SIG-M5 treated with dmso at 0.1 percent for 504 hours (cell line): ENCODE results near the gene CRP.
"Not testable (repeated sequence)": the region's sequence is repeated elsewhere in the genome, so short reads cannot be mapped to it uniquely, and the experiment has no call there.

ENCODE experiments used
- DNase-seq: peaks from one replicate; lab custom pipeline; 2025; ENCODE audit not compliant: unreplicated experiment; lab: John Stamatoyannopoulos, UW

CRP gene

DNA sequence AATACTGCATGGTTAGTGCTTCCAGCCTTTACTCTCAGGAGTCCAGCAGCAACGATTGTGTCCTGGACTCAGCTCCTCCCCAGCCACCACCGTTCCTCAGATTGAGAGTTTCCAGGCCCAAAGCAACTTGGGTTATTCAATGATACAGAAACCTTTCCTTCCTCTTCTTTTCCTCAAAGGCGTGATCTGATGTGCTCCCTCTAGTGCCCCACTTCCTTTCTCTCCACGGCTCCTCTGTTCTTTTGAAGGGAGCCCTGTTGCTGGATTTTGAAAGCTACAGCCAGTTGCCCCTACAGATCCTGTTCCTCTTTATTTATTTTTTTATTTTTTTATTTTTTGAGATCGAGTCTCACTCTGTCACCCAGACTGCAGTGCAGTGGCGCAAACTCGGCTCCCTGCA is 14.1 kb downstream of the CRP start:
- peak; percentile 4 for DNase-seq

DNA sequence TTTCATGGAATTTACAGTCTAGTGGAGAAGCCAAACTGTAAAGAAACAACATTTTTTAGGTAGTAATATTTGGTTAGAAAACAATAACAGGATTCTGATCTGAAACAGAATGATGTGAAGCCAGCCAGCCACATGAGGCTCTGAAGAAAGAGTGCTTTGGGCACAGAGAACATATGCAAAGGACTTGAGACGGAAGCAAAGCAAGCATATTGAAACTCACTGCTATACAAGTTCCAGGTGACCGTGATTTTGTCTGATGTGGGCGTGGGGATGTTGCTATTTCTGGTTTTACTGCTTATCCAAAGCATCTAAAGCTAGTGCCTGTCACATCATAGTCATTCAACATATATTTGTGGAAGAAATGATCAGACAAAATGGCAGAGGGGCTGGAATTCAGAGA is 14.7 kb downstream of the CRP start:
- no peak for DNase-seq

DNA sequence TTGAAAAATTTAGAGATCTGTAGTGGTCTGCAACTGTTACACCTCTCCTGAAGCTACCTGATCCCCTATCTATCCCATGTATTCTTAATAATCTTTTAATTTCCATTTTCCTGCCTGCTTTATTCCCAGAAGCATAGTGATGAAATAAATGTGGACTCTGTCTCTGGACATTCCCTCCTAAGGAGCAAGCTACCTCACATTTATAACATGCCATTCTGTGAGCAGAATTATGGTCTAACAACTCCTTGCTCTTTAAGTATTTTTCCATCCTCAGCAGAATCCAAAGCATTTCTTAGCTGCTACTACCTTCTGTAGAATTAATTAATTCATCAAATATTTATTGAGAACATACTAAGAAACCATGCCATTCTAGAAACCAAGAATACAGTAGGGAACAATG is 15.1 kb downstream of the CRP start:
- no peak for DNase-seq

DNA sequence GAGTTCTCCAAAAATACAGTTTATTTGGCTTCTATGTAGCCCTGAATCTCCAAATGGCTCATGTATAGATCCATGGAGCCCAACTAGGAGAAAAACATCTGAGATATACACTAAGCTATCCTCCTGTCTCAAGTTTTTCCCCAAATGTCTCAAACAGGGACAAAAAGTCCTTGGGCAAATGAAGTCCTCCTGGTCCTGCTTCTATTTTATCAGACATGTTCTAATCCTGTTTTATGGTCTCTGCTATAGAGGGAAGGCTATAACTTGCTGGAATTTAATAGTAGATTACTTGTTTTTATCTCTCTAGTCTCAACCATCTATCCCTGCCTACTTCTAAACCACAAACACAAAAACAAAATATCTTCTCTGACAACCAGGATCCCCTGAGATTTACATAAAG is 26.9 kb downstream of the CRP start:
- no peak for DNase-seq

DNA sequence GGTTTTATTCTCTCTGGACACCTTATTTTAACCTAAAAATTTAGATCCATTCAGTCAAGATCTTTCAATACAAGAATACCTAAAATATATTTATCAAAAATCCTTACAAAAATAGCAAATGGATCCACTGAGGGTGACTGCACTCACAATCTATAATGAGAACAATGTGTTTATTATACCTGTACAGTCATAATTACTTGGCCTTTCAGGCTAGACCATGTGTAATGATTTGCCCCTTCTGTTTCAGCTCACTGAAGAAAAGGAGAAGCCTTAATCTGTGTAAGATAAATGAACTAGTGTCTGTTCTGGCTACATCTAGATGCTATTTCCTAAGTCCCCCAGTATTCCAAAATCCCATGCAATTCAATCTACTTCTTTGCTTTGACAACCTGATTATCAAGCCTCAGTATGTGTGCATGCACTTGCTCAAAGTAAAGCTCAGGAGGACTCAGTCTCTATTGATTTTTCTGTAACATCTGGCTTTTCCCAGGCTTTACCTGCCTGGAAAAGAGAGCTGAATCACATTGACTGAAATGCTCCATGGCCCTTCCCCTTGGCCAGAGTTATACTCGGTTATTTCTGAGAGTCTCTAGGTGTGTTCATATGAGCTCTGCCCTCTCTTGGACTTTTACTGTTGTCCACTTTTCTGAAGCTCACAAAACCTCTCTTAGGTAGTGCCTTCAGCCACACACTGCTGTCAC is 27.6 kb downstream of the CRP start:
- DNase-seq: no peak

DNA sequence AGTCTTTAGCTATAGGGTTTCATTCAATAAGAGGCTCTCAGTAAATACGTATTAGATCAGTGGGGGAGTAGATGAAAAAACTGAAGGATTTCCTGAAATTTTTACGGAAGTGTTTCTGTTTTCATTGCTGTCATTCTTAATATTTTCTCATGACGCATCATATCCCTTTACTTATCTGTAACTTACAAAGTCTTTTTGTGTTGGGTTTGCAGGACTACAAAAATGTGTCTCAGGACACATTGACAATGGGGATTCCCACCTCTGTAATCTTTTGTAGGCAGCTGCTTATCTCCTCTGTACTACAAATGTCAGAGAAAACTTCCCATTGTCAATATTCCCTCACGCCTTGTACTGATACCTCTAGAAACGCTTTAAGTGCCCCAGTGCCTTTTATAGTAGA is 35.5 kb downstream of the CRP start:
- DNase-seq: no peak

DNA sequence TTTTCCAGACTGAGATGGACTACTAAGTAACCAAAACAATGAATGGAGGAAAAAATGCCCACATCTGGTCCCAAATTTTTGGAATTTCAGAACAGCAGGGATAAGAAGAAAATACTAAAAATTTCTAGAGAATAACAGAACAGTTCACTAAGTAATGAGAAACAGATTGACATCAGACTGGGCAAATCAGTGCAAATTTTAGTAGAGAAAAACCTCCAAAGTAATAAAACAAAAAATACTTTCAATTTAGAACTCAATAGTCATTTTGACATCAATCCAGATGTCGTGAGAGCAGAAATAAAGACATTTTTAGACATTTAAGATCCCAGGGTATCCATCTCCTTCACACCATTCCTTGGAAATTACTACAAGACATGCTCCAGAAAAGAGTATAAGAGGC is 39.3 kb downstream of the CRP start:
- no peak for DNase-seq

DNA sequence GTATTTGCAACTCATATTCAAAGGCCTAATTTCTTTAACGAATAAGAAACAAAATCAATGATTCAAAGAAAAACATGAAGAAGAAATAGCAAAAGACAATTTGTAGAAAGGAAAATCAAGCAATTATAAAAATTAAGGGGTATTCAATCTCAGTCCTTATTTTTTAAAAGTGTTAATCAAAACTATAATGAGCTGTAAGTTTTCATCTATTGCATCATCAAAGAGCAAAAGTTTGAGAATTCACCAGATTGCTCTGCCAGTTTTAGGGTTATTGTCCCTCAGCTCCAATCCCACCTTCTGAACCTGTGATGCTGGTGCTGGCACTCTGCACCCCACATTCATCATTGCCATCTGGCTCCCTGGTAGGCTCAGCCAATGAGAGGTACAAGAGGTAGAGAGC is 42.0 kb downstream of the CRP start:
- DNase-seq: not testable (repeated sequence)

DNA sequence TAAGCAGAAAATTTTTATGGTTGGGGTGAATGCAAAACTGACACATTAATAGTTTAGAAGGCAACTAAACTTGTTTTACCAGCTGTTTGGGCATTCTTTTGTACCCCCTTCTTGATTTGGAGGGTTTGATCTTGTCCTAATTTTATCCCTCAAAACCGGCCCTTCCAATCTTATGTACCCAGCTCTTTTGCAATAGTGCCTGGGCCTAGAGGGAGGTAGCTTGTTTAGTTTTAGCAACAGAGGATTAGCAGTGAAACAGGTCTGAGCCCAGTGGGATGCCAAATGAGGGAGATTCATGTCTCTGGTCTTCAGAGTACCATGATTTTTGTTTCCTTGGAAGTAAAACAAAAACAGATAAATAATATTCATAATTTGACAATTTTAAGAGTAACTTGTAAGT is 45.1 kb downstream of the CRP start:
- no peak for DNase-seq

DNA sequence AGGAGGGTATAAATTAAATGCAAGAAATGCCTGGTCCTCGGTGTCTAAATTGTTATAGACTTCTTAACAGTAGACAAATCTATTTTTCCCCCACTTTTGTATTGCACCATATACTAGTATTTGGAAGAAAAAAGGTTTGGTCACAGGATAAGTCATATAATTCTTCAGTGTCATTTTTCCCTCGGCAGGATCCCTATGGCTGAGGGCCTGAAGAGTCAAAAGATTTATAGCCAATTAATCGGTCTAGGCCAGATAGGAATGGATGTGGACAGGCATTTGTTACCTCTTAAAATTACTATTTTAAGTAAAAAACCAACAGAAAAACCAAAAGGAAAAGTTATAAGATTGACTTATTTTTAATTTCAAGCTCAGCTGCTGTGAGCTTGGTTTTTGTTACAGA is 45.6 kb downstream of the CRP start:
- DNase-seq: no peak

DNA sequence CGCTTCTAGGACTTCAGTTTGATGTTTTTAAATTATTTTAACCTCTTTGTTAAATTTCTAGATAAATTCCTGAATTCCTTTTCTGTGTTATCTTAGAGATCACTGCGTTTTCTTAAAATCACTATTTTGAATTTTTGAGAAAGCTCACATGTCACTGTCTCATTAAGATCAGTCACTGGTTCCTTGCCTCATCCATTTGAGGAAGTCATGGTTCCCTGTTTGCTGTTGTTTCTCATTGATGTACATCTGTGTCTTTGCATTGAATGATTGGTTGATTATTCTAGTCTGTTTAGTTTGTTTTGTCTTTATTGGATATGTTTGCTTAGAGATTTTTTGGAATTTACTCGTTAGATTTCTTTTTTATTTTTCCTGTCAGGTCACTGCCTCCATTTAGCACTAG is 50.1 kb downstream of the CRP start:
- DNase-seq: peak; percentile 81

DNA sequence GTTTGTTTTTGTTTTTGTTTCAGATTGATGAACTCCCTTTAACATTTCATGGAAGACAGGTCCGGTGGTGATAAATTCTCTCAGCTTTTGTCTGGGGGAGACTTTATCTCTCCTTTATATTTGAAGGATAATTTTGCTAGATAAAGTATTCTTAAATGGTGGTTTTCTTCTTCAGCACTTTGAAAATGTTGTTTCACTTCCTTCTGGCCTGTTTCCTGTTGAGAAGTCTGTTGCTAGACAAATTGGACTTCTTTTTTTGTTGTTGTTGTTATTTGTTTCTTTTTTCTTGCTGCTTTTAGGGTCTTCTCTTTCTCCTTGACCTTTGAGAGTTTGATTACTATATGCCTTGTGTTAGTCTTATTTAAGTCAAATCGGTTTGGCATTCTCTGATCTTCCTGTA is 50.8 kb downstream of the CRP start:
- DNase-seq: peak; percentile 60
